ENCODE measurements around the gene SLC35E1.
"Not testable (repeated sequence)": the region's sequence is repeated elsewhere in the genome, so short reads cannot be mapped to it uniquely, and the experiment has no call there.

SLC35E1 gene

DNA sequence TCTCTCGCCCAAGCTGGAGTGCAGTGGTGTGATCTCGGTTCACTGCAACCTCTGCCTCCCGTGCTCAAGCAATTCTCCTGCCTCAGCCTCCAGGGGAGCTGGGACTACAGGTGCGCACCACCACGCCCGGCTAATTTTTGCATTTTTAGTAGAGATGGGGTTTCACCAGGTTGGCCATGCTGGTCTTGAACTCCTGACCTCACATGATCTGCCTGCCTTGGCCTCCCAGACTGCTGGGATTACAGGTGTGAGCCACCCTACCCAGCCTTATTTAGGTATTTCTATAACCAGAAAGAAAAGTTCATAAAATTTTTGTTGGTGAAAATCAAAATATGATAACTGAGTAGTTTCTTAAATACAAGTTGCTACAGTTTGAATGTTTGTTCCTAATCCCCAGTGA lies 28.5 kb downstream of the SLC35E1 start:
- DNase-seq, result not testable (repeated sequence)

GRCh38 chr19:16542910-16543472 lies 29.2 kb downstream of the SLC35E1 start:
- peak in 2 of 4 experiments; percentile 33 to 53 for DNase-seq

GRCh38 chr19:16542045-16542909 lies 29.9 kb downstream of the SLC35E1 start, which contains the start of gene CHERP:
TSS of gene CHERP (minus strand) at chr19:16542437. CDS start at chr19:16542378, 59 bp downstream.
- DNase-seq, result peak; percentile 98 to 99 (median 98)

DNA sequence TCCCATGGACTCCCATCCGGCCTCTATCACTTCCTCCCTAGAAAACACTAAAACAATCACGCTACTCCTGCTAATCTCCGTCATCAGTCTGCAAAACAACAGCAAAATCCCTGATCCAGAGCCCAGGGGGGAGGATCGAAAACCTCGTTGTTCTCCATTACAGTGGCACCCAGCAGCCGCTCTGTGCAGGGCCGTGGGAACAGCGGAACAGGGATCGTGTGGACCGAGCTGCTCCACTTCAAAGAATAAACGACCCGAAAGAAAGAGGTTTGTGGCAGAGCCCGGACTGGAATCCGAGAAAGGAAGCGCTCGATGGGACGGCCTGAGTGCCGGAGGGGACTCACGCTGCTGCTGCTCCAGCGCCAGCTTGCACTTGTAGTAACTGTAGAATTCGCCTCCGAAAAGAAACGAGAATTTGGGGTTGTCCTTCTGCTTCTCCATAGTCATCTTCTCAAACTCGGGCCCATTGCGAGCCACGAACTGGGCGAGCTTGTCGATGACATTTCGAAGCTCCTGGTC lies 30.6 kb downstream of the SLC35E1 start:
- peak in 3 of 4 experiments; percentile 23 to 43 (median 26) for DNase-seq

GRCh38 chr19:16540948-16541347 lies 31.3 kb downstream of the SLC35E1 start:
- DNase-seq, result no peak

DNA sequence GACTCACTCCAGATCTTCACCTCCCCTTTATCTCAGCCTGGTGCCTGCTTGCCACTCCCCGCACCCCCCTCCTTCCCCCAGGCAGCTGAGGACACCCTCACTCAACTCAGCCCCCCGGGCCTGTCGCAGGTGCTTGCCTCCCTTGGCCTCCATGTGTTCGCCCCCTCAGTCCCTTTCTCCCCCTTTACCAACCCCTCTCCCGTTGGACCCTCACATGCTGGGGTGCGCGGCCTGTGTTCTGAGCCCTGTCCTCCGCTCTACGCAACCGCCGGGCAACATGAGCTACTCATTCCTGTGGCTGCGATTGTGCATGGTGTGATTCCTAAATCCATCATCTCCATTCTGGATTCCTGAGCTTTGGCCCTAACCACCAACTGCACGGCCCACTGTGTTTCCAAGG lies 35.1 kb downstream of the SLC35E1 start:
- no peak for DNase-seq

DNA sequence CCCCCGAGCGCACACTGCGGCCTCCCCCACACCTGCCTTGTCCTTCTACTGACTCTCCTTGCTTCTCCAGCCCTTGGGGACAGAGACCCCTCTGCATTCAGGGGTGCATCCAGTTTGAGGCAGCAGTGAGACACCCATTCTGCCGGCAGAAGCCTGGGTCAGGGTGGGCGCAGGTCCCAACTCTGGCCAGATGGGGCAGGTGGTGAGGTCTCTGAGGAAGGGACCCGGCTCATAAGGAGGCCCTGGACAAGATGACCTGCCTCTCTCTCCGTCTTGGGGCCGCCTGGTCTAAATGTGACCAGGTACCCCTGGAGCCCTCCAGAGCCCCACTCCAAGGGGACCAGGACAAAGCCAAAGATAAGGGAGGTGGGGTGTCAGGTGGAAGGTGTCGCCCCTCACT lies 36.1 kb downstream of the SLC35E1 start:
- DNase-seq, result no peak

DNA sequence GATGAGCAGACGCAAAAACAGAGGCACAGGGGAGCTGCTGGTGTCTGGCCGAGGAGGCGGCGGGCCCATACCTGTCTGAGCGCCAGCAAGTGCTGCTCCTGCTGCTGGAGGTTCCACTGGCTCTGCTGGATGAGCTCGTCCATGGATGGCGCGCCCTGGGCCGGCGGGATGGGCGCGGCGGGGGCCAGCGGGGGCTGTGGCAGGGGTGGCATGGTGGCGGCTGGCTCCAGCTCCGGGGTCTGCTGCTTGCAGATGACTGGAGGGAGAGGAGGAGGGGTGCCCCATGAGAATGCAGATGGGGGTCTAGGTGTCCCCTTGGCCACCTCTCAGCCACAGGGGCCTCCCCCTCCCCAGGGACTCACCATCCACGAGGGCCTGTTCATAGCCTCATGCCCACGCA lies 36.8 kb downstream of the SLC35E1 start:
- no peak for DNase-seq

- no peak for DNase-seq
Observed at GRCh38 chr19:16532440-16533234, 39.6 kb downstream of the SLC35E1 start.

- DNase-seq, result no peak
Observed at GRCh38 chr19:16531380-16531669, 40.9 kb downstream of the SLC35E1 start.

GRCh38 chr19:16530540-16531379 lies 41.5 kb downstream of the SLC35E1 start:
- no peak for DNase-seq

DNA sequence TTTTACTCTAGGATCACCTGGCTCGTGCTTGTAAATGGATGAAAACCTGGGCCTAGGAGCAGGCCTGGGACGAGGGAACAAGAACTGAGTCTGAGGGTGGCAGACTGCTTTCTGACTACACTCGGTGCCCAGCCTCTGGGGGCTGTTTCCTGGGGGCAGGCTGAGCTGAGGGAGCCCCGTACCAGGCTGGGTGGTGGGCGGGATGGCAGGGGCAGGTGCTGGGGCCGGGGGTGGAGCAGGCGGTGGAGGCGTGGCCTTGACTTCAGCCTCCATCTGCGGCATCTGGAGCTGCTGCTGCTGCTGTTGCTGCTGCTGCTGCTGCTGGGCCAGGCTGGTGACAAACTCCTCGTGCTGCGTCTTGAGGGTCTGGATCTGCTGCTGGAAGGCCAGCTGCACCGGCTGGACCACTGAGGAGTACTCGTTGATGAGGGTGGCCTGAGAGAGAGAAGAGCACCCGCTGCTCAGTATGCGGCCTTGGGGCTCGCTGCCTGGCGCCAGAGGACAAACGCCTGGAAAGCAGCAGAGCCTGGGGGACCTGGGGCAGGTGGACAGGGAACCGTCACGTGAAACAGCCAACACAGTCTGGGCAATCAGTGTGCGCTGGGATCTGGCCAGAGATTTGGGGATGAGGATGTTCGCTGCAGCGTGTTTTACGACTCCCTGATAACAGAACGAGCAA lies 42.6 kb downstream of the SLC35E1 start:
- DNase-seq, result no peak

DNA sequence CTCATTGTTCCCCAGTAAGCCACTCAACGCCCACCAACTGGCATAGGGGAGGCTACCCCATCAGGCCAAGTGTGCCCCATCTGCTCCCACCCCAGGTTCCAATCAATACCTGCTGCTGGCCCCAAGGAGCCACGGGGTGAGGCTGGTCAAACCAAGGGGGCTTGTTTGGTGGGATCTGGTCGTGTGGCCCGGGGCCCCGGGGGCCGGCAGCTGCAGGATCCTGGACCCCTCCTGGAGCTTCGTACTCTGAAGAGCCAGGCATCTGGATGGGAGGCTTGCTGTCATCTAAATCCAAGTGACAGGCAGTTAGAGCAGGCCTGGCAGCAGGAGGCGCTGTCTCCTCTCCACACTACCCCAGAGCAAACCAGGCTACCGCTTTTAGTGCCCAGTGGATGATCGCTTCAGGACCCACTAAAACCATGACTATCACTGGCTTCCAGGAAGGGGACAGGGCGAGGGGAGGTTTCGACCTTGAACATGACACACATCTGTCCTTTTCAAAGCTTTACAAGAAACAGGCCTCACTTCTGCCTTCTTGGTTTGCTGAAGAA lies 44.2 kb downstream of the SLC35E1 start:
- peak; percentile 25 to 54 (median 34) for DNase-seq

DNA sequence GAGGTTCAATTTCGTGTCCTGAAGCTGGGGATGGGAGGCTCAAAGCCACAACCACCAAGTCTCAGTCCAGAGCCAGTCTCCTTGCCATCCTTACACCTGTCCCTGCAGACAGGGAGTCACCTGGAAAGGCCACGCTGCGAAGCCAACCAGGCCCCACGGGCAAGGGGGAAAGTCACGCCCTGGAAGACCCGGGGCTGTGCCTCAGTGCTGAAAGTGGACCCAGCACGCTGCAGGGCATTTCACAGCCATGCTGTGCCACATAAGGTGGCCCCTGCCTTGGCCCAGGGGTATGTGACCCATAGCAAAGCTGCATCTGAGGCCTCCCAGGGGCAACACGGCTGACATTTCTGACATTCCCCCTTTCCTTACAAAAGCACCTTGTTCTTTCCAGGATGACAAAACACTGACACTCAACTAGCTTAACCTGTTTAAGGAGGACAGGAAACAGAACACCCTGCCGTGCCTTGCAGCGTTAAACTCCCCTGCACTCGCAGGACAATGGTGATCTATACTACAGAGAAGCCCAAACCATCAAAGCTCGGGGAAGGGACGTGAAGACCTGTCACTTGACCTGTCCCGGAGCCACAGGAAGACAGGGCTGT lies 44.8 kb downstream of the SLC35E1 start:
- no peak for DNase-seq

- no peak for DNase-seq
Observed at GRCh38 chr19:16525751-16526481, 46.3 kb downstream of the SLC35E1 start.

DNA sequence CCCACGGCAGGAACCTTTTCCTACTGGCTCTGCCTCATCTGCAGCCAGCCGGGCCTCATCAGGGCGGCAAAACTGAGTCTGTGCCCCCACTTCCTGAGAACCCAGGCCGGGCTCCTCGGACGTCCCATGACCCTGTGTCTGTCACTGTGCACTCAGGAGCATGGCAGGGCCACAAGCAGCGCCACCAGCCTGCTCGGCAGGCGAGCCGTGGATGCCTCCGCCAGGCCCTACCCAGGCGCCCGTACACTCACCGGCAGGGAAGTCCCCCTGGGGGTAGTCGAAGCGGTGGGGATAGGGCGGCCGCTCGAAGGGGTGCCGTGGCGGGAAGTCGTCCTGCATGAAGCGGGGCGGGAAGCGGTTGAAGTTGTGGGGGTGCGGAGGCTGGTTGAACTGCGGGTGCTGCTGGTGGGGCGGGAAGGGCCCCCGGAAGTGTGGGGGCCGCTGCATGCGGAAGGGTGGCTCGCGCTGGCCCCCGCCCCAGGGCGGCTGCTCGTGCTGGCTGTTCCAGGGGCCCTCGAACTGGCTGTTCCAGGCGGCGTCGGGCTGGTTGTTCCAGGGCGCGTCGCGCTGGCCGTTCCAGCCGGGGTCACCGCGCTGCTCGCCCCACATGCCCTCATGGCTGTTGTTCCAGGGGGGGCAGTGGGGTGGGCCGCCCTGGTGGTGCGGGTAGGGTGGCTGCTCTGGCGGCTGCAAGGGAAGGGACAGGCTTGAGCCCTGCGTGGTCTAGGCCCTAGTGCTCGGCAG lies 47.1 kb downstream of the SLC35E1 start:
- DNase-seq, result no peak

GRCh38 chr19:16522559-16523377 lies 49.4 kb downstream of the SLC35E1 start:
- DNase-seq, result no peak

GRCh38 chr19:16521715-16522289 lies 50.4 kb downstream of the SLC35E1 start:
- no peak for DNase-seq

All from suppressor macrophage (primary cell).